HepG2 (cell line): ENCODE data around the gene STMN3. TPM values are rescaled to one million over a fixed set of nuclear protein-coding genes. Genes with fewer than 3 reads are reported as not detected.

Experiments used
- ARNTL ChIP-seq: sonication (generic); formaldehyde crosslinking; IDR thresholded peaks from 2 replicates; pipeline ENCODE4 v1.4.0; 2020; ENCODE audit warnings: mild to moderate bottlenecking, missing genetic modification reagents
- ATRX ChIP-seq: sonication (generic); formaldehyde crosslinking; IDR thresholded peaks from 2 replicates; pipeline ENCODE4 v1.4.0; 2020; ENCODE audit warnings: missing genetic modification reagents, borderline replicate concordance
- CREBL2 ChIP-seq: sonication (generic); formaldehyde crosslinking; IDR thresholded peaks from 2 replicates; pipeline ENCODE4 v1.8.1; 2023; ENCODE audit warnings: missing genetic modification reagents, mild to moderate bottlenecking, borderline replicate concordance
- IRX3 ChIP-seq: sonication (generic); formaldehyde crosslinking; IDR thresholded peaks from 2 replicates; pipeline ENCODE4 v1.8.1; 2023; ENCODE audit warnings: mild to moderate bottlenecking, low read depth, missing genetic modification reagents, borderline replicate concordance
- ISX ChIP-seq: sonication (generic); formaldehyde crosslinking; conservative IDR thresholded peaks from 2 replicates; pipeline ENCODE4 v1.5.0; 2020; ENCODE audit warnings: missing genetic modification reagents
- KMT2A ChIP-seq: sonication (generic); formaldehyde crosslinking; IDR thresholded peaks from 2 replicates; pipeline ENCODE4 v1.4.0; 2020; ENCODE audit warnings: missing genetic modification reagents
- MAZ ChIP-seq, 2 experiments: sonication (generic) in 1 of 2; formaldehyde crosslinking in 1 of 2; IDR thresholded peaks; 2 replicates each; pipeline versions ENCODE4 v1.5.0 to v1.6.1; 2012 to 2020; ENCODE audit warnings: low read depth in 2 of 2, mild to moderate bottlenecking in 2 of 2, borderline replicate concordance in 1 of 2, improper control_type of control experiment in 1 of 2, low read length in 1 of 2, missing genetic modification reagents in 1 of 2, moderate library complexity in 1 of 2
- MLX ChIP-seq: IDR thresholded peaks from 2 replicates; pipeline ENCODE4 v1.6.1; 2016
- NFKB2 ChIP-seq: sonication (generic); formaldehyde crosslinking; IDR thresholded peaks from 2 replicates; pipeline ENCODE4 v1.4.0; 2020; ENCODE audit warnings: missing genetic modification reagents, borderline replicate concordance
- NKX3-1 ChIP-seq: sonication (generic); formaldehyde crosslinking; IDR thresholded peaks from 2 replicates; pipeline ENCODE4 v1.5.0; 2020; ENCODE audit warnings: missing genetic modification reagents
- PAX8 ChIP-seq: sonication (generic); formaldehyde crosslinking; IDR thresholded peaks from 2 replicates; pipeline ENCODE4 v1.8.0; 2022; ENCODE audit warnings: mild to moderate bottlenecking, missing genetic modification reagents, borderline replicate concordance
- SKI ChIP-seq: fragments of 450-650 bp; IDR thresholded peaks from one replicate; pipeline ENCODE4 v1.6.1; 2018; ENCODE audit warnings: mild to moderate bottlenecking; ENCODE audit not compliant: partially characterized antibody
- SMARCE1 ChIP-seq: fragments of 450-650 bp; IDR thresholded peaks from 2 replicates; pipeline ENCODE4 v1.6.1; 2017; ENCODE audit warnings: borderline replicate concordance
- TGIF2 ChIP-seq: IDR thresholded peaks from 2 replicates; pipeline ENCODE4 v1.6.1; 2016; ENCODE audit warnings: control low read depth, missing compliant biosample characterization
- TRIM24 ChIP-seq: sonication (generic); formaldehyde crosslinking; IDR thresholded peaks from 2 replicates; pipeline ENCODE4 v1.8.0; 2022; ENCODE audit warnings: mild to moderate bottlenecking, missing genetic modification reagents
- ZBTB37 ChIP-seq: sonication (generic); formaldehyde crosslinking; IDR thresholded peaks from 2 replicates; pipeline ENCODE4 v1.4.0; 2020; ENCODE audit warnings: mild to moderate bottlenecking, missing genetic modification reagents
- ZNF121 ChIP-seq: sonication (generic); formaldehyde crosslinking; IDR thresholded peaks from 2 replicates; pipeline ENCODE4 v1.5.0; 2020; ENCODE audit warnings: mild to moderate bottlenecking, missing genetic modification reagents
- ZNF3 ChIP-seq: IDR thresholded peaks from 2 replicates; pipeline ENCODE4 v1.7.0; 2017; ENCODE audit warnings: inconsistent platforms
- ZNF44 ChIP-seq: sonication (generic); formaldehyde crosslinking; IDR thresholded peaks from 2 replicates; pipeline ENCODE4 v1.5.1; 2020; ENCODE audit warnings: mild to moderate bottlenecking, missing genetic modification reagents
- polyA plus RNA-seq, 8 experiments: library from polyadenylated mRNA; depleted of rRNA in 3 of 8; stranded (reverse) in 7 of 8; unstranded in 1 of 8; fragments of >200 nt; fragmentation: Illumina TruSeq in 4 of 8; extraction: Trizol in 4 of 8; gene quantifications; 2 replicates each; pipeline versions ENCODE4 v1.2.1 to v1.2.3, GENCODE V29; 2011 to 2016; ENCODE audit warnings: low read depth in 4 of 8, missing spikeins in 1 of 8, mixed read lengths in 1 of 8; ENCODE audit not compliant: insufficient read depth in 1 of 8
- total RNA-seq, 5 experiments: library from RNA; depleted of rRNA; stranded (reverse); fragments of >200 nt; fragmentation: Illumina TruSeq; extraction: Trizol; gene quantifications; 2 replicates each; pipeline ENCODE4 v1.2.3, GENCODE V29; 2016; ENCODE audit warnings: low read depth in 1 of 5
- TF ChIP-seq, protein P1 (sequence below): sonication (generic); formaldehyde crosslinking; IDR thresholded peaks from 2 replicates; pipeline ENCODE4 v1.4.0; 2020; ENCODE audit warnings: missing genetic modification reagents, mild to moderate bottlenecking, borderline replicate concordance
- TF ChIP-seq, protein P2 (sequence below): sonication (generic); formaldehyde crosslinking; conservative IDR thresholded peaks from 2 replicates; pipeline ENCODE4 v1.8.1; 2023; ENCODE audit warnings: missing genetic modification reagents

The STMN3 gene
- total and polyA plus RNA-seq, 2 of the 13 experiments (the other 11 are each of a cell fraction or from before 2014, with no cell fraction given): 21.0 to 48.3 TPM

GRCh38 chr20:63653041-63653973 is at the start of gene STMN3 (continued):
- peak; percentile 98 for TF ChIP-seq CREBL2 (CRISPR knock-in tag)
- TF ChIP-seq ZNF44: peak; percentile 90; the same call in 1 of the 2 replicates
- no peak; the same call in 1 of the 2 replicates for TF ChIP-seq ZBTB37 (CRISPR knock-in tag)
- peak; percentile 99; the same call in 1 of the 2 replicates for TF ChIP-seq PAX8 (CRISPR knock-in tag)
- peak; percentile 64; the same call in 1 of the 2 replicates for TF ChIP-seq MAZ (IDR thresholded peaks at IDR 0.05; ENCODE audit: borderline replicate concordance, low read depth, low read length)
- TF ChIP-seq MAZ (CRISPR knock-in tag; IDR thresholded peaks at IDR 0.05; ENCODE audit: low read depth): peak; percentile 96
- TF ChIP-seq, protein P1, sequence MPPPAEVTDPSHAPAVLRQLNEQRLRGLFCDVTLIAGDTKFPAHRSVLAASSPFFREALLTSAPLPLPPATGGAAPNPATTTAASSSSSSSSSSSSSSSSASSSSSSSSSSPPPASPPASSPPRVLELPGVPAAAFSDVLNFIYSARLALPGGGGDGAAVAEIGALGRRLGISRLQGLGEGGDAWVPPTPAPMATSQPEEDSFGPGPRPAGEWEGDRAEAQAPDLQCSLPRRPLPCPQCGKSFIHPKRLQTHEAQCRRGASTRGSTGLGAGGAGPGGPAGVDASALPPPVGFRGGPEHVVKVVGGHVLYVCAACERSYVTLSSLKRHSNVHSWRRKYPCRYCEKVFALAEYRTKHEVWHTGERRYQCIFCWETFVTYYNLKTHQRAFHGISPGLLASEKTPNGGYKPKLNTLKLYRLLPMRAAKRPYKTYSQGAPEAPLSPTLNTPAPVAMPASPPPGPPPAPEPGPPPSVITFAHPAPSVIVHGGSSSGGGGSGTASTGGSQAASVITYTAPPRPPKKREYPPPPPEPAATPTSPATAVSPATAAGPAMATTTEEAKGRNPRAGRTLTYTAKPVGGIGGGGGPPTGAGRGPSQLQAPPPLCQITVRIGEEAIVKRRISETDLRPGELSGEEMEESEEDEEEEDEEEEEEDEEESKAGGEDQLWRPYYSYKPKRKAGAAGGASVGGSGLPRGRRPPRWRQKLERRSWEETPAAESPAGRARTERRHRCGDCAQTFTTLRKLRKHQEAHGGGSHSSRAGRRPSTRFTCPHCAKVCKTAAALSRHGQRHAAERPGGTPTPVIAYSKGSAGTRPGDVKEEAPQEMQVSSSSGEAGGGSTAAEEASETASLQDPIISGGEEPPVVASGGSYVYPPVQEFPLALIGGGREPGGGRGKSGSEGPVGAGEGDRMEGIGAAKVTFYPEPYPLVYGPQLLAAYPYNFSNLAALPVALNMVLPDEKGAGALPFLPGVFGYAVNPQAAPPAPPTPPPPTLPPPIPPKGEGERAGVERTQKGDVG (CRISPR knock-in tag): 0 out of 2 replicates have a peak, but pooled peaks have one; percentile 26
- TF ChIP-seq SKI: peak; percentile 87
- peak; percentile 99 for TF ChIP-seq TGIF2 (CRISPR knock-in tag)
- TF ChIP-seq ZNF121 (CRISPR knock-in tag): 0 out of 2 replicates have a peak, but pooled peaks have one; percentile 62
- TF ChIP-seq TRIM24 (CRISPR knock-in tag): peak; percentile 63; the same call in 1 of the 2 replicates
- peak; percentile 76; the same call in 1 of the 2 replicates for TF ChIP-seq ZNF3 (CRISPR knock-in tag)
- TF ChIP-seq, protein P2, sequence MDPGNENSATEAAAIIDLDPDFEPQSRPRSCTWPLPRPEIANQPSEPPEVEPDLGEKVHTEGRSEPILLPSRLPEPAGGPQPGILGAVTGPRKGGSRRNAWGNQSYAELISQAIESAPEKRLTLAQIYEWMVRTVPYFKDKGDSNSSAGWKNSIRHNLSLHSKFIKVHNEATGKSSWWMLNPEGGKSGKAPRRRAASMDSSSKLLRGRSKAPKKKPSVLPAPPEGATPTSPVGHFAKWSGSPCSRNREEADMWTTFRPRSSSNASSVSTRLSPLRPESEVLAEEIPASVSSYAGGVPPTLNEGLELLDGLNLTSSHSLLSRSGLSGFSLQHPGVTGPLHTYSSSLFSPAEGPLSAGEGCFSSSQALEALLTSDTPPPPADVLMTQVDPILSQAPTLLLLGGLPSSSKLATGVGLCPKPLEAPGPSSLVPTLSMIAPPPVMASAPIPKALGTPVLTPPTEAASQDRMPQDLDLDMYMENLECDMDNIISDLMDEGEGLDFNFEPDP (CRISPR knock-in tag): no peak
- peak; percentile 95 for TF ChIP-seq ISX (CRISPR knock-in tag)
- TF ChIP-seq ATRX (CRISPR knock-in tag): peak; percentile 96; the same call in 1 of the 2 replicates
- peak; percentile 94 for TF ChIP-seq ARNTL (CRISPR knock-in tag)
- TF ChIP-seq SMARCE1: no peak
- TF ChIP-seq MLX (CRISPR knock-in tag): peak; percentile 92
- peak; percentile 97 for TF ChIP-seq IRX3 (CRISPR knock-in tag)
- TF ChIP-seq KMT2A (CRISPR knock-in tag): peak; percentile 86
- peak; percentile 97 for TF ChIP-seq NFKB2 (CRISPR knock-in tag)
- peak; percentile 98 for TF ChIP-seq NKX3-1
